SKM-1 (cell line): Measurements from ENCODE around the gene SKIL.
A peak's percentile ranks its signal among the peaks of the same experiment; 100 is the strongest.

Experiments
- DNase-seq: peaks from one replicate; lab custom pipeline; 2025; ENCODE audit not compliant: unreplicated experiment; lab: John Stamatoyannopoulos, UW

Gene SKIL

DNA sequence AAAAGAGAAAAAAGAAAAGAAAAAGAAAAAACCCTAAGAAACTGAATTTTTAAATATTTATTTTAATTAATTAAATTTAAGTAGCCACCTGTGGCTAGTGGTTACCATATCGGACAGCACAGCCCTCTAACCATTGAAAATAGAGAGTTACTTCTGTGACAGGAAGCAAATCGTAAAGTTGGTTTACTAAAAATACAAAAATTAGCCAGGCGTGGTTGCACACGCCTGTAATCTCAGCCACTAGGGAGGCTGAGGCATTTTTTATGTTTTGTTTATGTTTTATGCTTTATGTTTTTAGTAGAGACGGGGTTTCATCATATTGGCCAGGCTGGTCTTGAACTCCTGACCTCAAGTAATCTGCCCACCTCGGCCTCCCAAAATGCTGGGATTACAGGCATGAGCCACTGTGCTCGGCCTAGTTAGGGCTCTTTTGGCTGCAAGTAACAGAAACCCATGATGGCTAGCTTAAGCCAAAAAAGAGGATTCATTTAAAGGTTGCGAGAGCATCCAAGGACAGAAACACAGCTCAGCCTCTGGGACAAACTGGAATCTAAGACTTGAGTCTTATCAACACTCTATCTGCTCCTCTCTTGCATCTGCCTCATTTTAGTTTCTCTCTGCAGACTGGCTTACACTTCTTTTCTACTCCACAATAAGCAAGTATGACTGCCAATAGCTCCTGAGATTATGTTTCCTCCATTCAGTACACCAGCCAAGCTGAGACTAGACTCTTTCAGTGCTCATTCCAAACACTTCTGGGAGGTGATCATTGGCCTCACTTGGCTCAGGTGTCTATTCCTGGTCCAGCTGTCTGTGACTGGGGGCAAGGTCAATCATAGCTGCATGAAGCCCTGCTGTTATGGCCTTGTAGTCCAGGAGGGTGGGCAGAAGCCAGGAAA lies 6.8 kb upstream of the SKIL start:
- DNase-seq = no peak

DNA sequence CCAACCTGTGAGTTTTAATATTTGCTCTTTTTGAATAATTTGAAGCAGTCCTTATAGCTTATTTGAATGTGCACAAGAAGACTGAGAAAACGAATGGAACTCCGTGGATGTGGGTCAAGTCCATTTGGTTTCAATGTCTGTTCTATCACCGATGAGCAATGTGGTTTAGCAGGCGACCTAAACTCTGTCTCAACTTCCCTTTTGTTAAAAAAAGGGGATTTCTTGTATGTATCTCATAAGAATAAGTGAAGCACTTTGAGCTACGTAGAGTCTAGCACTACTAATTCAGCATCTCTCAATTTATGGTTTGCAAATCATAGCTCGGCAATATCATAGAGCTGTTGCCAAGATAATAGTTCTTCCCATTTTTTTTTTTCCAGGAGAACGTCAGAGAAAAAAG lies 4.6 kb upstream of the SKIL start:
- peak; percentile 18 for DNase-seq

DNA sequence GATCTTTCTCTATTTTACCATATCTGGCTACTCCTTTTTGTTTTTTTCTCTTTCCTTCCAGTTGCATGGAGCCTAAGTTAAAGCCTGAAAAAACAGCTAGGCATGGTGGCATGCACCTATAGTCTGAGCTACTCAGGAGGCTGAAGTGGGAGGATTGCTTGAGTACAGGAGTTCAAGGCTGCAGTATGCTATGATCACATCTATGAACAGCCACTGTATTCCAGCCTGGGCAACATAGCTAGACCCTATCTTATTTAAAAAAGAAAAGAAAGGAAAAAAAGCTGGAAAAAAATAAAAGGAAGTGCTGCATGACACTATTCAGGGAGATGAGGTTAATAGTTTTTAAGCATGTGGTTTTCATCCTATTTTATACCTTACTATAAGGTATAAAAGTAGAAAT lies 4.0 kb upstream of the SKIL start:
- no peak for DNase-seq

DNA sequence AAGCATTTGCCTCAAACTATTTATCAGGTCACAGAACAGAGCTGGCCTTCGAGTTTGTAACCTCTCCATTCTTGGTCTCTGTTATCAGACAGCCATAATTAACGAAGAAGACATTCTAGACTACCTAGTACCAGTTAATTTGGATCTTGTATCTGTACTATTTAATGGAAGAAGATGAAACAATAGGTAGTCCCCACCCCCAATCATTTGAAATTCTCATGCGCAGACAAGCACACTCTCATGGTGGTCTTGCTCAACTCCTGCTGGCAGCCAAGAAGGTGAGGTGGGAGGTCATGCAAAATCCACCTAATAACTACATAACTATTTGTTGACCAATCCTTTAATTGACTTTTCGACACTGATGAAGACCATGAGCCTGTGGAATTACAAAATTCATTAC lies 2.8 kb upstream of the SKIL start:
- no peak for DNase-seq

DNA sequence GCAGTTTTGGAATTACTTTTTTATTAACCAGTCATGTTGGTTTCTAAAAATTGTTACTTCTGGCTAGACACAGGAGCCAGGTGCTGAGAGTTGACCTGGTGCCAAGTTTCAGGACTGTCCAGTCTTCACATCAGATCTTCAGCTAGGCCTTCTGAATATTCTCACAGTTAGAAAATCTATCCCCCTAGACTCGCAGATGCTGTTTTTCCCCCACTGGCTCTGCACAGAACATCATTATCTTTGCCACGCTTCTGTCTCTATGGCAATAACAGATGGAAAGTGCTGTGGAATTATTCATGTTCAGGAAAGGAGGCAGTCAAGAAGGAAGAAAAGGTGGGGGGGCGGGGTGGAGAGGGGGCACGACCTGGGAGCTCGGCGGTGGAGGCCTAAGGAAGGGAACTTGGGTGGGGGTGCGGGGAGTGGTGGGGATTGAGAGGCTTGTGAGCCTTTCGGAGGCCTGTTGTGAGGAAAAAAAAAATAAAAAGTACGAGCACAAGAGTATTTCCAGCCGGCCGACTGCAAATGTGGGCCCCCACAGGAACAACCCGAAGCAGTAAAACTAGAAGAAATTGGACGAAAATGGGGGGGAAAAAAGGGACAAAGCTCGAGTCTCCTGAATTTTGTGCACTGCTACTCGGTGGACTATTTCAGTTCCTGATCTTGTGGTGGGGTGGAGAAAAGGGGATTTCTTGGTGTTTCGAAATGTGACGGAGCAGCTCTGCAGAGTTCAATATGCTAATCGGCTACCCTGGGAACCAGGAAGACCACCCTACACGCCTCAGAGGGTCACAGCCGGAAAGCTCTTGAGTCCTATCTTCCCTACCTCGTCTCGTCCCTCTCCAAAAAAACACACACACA lies 1.5 kb upstream of the SKIL start:
- peak; percentile 29 for DNase-seq

DNA sequence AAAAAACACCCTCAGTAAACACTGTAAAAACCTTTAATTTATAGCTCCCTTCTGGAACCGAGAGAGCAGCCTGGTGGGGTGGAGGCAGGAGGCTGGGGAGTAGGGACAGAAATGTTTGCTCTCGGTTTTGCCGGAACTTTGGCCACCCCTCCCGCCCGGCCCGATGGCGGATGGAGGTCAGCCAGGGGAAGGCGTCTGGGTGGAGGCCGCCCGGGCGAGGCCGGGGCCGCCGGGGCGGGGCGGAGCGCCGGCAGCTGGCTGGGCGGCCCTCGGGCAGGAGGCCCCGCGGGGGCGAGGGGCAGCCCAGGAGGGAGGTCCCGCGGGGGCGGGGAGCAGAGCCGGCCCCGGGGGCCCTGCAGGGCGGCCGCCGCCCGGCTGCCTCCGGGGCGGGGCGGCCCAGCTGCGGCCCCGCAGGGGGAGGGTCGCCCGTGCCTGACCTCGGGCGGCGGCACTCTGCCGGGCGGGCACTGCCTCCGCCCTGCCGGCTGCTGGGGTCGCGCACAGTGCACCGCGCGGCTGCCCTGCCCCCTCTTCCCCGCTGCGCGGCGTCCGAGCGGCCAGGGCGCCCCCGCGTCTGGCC lies 829 bp upstream of the SKIL start:
- DNase-seq = peak; percentile 66

DNA sequence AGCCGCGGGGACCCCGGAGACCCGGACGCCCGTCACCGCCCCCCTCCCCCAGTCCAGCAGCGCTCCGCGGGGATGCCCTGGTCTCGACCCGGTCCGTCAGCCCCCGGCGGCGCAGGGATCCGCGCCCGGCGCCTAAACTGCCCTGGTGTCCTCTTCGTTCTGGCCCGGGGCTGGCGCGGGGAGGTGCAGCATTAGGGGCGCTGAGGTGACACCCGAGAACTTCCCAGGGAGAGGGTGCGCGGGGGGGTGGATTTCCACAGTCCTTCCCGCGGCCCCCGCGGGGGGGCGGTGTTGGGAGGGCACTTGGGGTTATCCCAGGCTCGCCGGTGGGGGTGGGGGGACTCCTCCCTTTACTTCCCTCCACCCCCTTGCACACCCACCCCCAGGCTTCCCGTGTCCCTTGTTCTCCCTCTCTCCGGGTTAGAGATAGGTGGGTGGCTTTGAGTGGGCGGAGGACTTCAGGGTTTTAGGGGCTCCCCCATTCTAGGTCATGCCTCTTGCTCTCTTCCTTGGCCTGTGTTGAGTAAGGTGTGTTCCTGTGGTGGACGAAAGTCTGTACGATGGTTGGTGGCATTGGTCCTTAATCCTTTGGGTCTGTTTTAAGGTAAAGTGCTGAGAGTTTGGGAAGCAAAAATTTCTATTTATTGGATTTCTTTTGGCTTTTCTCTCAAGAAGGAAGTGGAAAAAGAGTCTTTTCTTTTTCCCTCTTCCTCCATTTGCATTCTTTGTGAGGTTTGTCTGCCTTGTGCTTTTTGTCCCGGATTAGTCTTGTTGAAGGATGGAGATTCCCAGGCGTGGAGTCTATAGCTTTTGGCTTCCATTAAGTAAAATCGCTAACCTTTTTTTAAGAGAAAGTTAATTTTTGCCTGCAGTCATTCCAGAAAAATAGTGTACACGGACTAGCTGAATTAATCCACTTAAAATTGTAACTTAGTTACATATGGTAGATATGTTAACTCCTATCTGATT lies 811 bp downstream of the SKIL start:
- DNase-seq = no peak

DNA sequence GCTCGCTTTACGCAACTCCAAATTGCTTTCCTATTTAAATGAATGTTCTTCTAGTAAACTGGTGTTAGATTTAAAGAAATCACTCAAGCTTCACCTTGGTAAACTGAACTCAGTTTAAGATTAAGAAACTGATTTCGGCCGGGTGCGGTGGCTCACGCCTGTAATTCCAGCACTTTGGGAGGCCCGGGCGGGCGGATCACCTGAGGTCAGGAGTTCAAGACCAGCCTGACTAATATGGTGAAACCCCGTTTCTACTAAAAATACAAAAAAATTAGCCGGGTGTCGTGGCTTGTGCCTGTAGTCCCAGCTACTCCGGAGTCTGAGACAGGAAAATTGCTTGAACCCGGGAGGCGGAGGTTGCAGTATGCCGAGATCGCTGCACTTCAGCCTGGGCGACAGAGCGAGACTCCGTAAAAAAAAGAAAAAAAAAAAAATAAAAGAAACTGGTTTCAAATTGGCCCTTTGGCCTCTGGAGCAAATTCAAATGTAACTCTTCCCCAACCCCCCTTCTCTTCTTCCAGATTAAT lies 1.7 kb downstream of the SKIL start:
- DNase-seq = no peak

DNA sequence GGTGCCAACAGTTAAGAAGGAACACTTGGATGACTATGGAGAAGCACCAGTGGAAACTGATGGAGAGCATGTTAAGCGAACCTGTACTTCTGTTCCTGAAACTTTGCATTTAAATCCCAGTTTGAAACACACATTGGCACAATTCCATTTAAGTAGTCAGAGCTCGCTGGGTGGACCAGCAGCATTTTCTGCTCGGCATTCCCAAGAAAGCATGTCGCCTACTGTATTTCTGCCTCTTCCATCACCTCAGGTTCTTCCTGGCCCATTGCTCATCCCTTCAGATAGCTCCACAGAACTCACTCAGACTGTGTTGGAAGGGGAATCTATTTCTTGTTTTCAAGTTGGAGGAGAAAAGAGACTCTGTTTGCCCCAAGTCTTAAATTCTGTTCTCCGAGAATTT lies 3.0 kb downstream of the SKIL start:
- no peak for DNase-seq

DNA sequence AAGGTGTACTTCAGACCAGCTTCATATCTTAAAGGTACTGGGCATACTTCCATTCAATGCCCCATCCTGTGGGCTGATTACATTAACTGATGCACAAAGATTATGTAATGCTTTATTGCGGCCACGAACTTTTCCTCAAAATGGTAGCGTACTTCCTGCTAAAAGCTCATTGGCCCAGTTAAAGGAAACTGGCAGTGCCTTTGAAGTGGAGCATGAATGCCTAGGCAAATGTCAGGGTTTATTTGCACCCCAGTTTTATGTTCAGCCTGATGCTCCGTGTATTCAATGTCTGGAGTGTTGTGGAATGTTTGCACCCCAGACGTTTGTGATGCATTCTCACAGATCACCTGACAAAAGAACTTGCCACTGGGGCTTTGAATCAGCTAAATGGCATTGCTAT lies 3.4 kb downstream of the SKIL start:
- no peak for DNase-seq

DNA sequence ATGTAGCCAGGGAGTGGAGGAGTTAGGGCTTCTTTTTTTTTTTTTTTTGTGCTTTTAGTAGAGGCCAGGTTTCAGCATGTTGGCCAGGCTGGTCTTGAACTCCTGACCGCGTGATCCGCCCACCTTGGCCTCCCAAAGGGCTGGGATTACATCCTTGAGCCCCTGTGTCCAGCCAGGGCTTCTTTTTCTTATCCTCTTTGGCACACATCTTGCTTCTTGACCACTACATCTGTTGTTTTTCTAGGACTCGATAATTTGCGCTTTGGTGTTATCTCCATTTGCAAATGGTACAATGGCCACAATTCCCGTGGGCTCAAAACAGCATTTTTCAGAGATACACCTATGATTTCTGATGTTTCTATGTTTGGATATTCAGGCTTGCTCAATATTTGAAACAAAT lies 4.2 kb downstream of the SKIL start:
- no peak for DNase-seq

DNA sequence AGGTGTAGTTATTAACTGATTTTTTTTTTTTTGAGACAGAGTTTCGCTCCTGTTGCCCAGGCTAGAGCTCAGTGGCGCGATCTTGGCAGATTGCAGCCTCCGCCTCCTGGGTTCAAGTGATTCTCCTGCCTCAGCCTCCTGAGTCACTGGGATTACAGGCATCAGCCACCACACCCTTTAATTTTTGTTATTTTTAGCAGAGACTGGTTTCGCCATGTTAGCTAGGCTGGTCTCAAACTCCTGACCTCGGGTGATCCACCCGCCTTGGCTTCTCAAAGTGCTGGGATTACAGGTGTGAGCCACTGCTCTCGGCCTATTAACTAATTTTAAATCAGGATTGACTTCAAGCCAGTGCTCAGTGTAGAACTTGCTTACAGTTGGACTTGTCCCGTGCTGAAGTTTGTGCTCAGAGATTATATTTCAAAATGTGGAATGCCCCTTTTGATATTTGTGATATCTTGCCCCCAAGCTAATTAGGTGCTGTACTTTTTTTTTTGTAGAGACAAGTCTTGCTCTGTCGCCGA lies 6.0 kb downstream of the SKIL start:
- DNase-seq = no peak

DNA sequence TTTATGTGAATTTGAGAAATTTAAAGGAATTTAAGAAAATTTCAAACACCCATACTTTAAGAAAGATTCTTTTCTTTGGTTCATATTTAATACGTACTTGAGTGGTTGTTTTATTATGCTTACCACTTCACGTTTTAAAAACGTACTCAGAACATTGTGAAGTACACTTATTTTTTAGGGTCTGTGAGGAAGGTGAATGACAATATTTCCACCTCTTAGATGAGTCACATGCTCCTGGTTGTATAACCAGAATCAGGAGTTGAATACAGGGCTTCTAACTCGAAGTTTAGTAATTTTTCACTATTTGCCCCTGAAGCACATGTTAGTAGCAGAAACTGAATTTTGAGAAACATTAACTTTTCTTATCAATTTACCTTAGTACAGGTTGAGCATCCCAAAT lies 7.5 kb downstream of the SKIL start:
- DNase-seq = no peak

DNA sequence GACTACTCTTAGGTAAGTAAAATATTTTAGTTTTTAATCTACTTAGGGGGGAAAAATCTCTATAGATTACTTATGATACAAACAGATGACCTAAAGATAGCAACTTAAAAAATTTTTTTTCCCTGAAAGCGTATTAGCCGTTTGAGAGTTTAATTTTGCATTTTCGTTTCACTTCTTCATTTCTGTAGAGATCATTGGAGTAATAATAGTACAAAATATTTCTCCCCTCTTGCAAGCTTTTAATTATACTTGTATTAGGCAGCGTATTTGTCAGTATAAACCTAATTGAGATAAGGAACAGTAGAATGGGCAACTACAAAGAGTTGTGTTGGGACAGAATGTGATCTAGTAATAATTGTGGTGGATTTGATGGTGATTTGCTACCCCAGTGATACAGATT lies 10.3 kb downstream of the SKIL start:
- DNase-seq = no peak

DNA sequence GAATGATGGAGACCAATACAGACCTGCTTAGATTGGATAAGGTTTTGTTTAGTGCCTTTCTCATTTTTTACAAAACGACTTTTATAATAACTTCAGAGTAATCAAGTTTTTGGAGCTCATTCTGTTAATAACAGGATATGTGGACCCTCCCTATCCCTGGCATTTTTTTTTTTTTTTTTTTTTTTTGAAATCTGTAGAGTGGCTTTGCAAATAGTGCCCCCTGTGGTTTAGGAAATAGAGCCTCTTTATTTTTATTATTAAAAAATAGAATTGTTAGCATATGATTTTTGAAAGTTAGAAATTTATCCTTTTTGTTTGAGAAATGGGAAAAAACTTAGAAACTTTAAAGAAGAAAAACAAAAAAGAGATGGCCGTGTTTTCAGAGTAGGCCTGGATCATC lies 11.4 kb downstream of the SKIL start:
- no peak for DNase-seq

DNA sequence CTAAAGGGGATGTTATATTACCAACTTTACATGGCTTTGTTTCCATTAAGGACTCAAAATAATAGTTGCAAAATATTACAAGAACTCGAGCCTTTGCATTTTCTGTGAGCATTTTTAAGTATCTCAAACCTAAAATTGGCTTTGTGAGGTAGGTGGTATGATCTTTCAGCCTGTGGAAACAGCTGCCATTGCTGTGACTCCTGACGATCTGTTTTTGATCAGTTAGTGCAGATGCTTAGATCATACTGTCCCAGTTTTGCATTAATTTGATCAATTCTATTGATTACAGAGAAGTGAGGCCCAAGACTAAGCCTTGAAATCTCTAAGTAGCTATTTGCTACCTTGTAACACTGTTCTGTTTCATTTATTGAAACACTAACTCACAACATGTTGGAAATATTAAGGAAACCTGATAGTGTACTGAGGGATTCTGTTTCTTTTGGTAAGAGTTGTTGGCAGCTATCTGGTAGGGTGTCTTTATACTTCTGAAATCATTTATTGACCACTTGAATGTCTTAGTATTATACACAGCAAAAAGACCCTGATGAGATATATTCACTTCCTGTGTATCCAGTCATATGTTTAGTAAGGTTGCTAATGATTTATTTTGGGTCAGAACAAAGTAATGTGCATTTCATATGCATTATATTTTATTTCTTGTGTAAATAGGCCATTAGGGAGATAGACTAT lies 14.8 kb downstream of the SKIL start:
- DNase-seq = no peak

DNA sequence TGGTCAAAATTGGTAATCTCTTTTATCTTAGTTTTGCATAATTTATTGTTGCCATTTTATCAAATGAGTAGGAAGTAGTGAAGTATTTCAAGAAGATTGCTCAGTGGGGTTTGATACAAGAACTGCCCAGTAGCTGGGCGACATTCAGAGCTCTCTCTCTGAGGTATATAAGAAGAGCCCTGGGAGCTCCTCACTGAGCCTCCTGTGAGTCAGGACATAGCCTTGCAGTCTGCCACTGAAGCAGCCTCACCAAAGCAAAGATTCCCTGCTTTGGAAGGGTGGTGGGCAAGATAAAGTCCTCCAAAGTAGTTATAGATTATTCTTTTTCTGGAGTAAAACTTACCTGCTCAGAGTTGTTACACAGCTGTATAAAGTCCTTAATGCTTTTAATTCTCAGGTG lies 26.1 kb downstream of the SKIL start:
- DNase-seq = no peak

DNA sequence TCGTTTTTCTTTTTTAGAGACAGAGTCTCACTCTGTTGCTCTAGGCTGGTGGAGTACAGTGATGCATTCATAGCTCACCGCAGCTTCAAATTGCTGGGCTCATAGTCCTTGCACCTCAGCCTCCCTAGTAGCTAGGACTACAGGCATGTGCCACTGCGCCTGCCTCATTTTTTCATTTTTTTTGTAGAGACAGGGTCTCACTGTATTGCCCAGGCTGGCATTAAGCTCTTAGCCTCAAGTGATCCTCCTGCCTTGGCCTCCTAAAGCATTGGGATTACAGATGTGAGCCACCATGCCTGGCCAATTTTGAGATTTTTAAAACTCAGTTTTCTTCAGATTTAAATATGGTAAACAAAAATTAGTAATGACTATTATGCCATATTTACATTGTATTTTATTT lies 29.0 kb downstream of the SKIL start:
- DNase-seq = no peak

DNA sequence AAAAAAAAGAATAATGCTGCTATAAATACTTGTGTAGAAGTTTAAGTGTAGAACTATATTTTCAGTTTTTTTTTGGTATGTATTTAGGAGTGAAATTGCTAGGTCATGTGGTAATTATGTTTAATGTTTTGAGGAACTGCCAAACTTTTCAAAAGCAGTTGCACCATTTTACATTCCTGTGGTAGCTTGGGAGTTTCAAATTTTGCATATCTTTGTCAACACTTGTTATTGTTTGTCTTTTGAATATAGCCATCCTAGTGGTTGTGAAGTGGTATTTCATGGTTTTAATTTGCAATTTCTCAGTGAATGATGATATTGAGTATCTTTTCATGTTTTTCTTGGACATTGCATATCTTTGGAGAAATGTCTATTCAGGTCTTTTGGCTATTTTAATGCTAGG lies 30.4 kb downstream of the SKIL start:
- DNase-seq = no peak

DNA sequence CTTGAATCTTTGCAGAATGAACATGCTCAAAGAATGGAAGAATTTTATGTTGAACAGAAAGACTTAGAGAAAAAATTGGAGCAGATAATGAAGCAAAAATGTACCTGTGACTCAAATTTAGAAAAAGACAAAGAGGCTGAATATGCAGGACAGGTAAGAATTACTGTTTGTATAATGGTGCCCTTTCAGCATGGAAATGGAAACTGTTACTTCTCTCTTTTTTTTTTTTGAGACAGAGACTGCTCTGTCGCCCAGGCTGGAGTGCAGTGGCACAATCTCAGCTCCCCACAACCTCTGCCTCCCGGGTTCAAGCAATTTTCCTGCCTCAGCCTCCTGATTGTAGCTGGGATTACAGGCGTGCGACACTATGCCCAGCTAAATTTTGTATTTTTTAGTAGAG lies 33.6 kb downstream of the SKIL start:
- no peak for DNase-seq
